ENCODE results near the gene FBXW4.

DNA sequence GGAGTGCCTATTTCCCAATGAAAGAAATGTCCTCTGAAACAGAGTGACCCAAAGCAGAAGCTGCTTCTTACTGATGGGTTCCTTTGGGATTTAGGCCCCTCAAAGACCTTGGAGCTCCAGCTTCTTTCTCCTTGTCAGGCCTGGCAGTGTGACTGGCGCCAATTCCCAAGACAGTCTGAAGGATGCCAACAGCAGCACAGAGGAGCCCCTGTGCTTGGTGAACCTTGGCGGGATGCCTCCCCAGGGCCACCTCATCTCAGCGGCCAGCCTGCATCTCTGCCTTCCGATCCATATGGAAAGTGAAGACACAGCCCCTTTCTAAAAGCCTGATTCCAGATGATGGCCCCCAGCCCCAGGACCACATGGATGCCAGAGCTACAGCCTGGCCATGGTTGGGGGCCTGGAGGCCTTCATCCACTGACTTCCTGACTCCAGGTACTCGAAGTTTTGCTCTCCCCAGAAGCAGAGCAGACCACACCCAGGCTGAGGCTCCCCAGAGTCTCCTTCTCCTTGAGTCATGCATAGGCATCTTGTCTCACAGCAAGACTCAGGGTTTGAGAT lies 45.4 kb downstream of the FBXW4 start:
- no peak for TF ChIP-seq CTCF (optimal IDR thresholded peaks at IDR 0.05 in 1 of 3, IDR thresholded peaks at IDR 0.05 in 1 of 3, conservative IDR thresholded peaks at IDR 0.05 in 1 of 3; ENCODE audit: extremely low read depth in 1 of 3, insufficient read depth in 2 of 3, low read length in 3 of 3)
- TF ChIP-seq EZH2 (IDR thresholded peaks at IDR 0.05; ENCODE audit: low read length), result no peak
